Measurements from ENCODE around the gene ANKRD36C. TPM values are rescaled to one million over a fixed set of nuclear protein-coding genes. Genes with fewer than 3 reads are reported as not detected.
"Not testable (repeated sequence)": the region's sequence is repeated elsewhere in the genome, so short reads cannot be mapped to it uniquely, and the experiment has no call there.

The ANKRD36C gene
- total RNA-seq, 1 donor from 2014 or later: 37.6 TPM

GRCh38 chr2:95930740-95931139, 60.9 kb downstream of the ANKRD36C start:
- H3K9me3 Mint-ChIP-seq (ENCODE audit: unreplicated experiment); H3K4me1 Mint-ChIP-seq (ENCODE audit: unreplicated experiment); H3K36me3 Mint-ChIP-seq (ENCODE audit: low read depth, unreplicated experiment): not testable (repeated sequence)

GRCh38 chr2:95917007-95917406, 74.6 kb downstream of the ANKRD36C start:
- not testable (repeated sequence) for H3K27me3 Mint-ChIP-seq (ENCODE audit: unreplicated experiment); H3K4me3 Mint-ChIP-seq (ENCODE audit: unreplicated experiment); DNase-seq (ENCODE audit: low spot score); H3K27ac Mint-ChIP-seq (ENCODE audit: unreplicated experiment); H3K9me3 Mint-ChIP-seq (ENCODE audit: unreplicated experiment); H3K4me1 Mint-ChIP-seq (ENCODE audit: unreplicated experiment)
- peaks cover 12% of the 10 kb centered on the region for H3K36me3 Mint-ChIP-seq (ENCODE audit: low read depth, unreplicated experiment)

More at GRCh38 chr2:95930740-95931139, 60.9 kb downstream of the ANKRD36C start:
- not testable (repeated sequence) for DNase-seq (ENCODE audit: low spot score); H3K27ac Mint-ChIP-seq (ENCODE audit: unreplicated experiment); H3K27me3 Mint-ChIP-seq (ENCODE audit: unreplicated experiment); H3K4me3 Mint-ChIP-seq (ENCODE audit: unreplicated experiment)

- H3K36me3 Mint-ChIP-seq (ENCODE audit: low read depth, unreplicated experiment); H3K4me1 Mint-ChIP-seq (ENCODE audit: unreplicated experiment); H3K27me3 Mint-ChIP-seq (ENCODE audit: unreplicated experiment); DNase-seq (ENCODE audit: low spot score); H3K4me3 Mint-ChIP-seq (ENCODE audit: unreplicated experiment); H3K27ac Mint-ChIP-seq (ENCODE audit: unreplicated experiment); H3K9me3 Mint-ChIP-seq (ENCODE audit: unreplicated experiment): not testable (repeated sequence)
These were observed 76.5 kb downstream of the ANKRD36C start for GRCh38 chr2:95915131-95915530.

GRCh38 chr2:95911431-95911830, 80.2 kb downstream of the ANKRD36C start:
- not testable (repeated sequence) for DNase-seq (ENCODE audit: low spot score)

GRCh38 chr2:95894443-95894842, 97.2 kb downstream of the ANKRD36C start:
- not testable (repeated sequence) for H3K9me3 Mint-ChIP-seq (ENCODE audit: unreplicated experiment); H3K27me3 Mint-ChIP-seq (ENCODE audit: unreplicated experiment); H3K36me3 Mint-ChIP-seq (ENCODE audit: low read depth, unreplicated experiment); H3K27ac Mint-ChIP-seq (ENCODE audit: unreplicated experiment); H3K4me1 Mint-ChIP-seq (ENCODE audit: unreplicated experiment); H3K4me3 Mint-ChIP-seq (ENCODE audit: unreplicated experiment); DNase-seq (ENCODE audit: low spot score)

More at GRCh38 chr2:95911431-95911830, 80.2 kb downstream of the ANKRD36C start:
- not testable (repeated sequence) for H3K27me3 Mint-ChIP-seq (ENCODE audit: unreplicated experiment); H3K27ac Mint-ChIP-seq (ENCODE audit: unreplicated experiment); H3K36me3 Mint-ChIP-seq (ENCODE audit: low read depth, unreplicated experiment); H3K4me1 Mint-ChIP-seq (ENCODE audit: unreplicated experiment); H3K9me3 Mint-ChIP-seq (ENCODE audit: unreplicated experiment); H3K4me3 Mint-ChIP-seq (ENCODE audit: unreplicated experiment)

GRCh38 chr2:95867929-95868328, 123.7 kb downstream of the ANKRD36C start:
- H3K4me1 Mint-ChIP-seq (ENCODE audit: unreplicated experiment); H3K27me3 Mint-ChIP-seq (ENCODE audit: unreplicated experiment); H3K9me3 Mint-ChIP-seq (ENCODE audit: unreplicated experiment); H3K27ac Mint-ChIP-seq (ENCODE audit: unreplicated experiment); H3K4me3 Mint-ChIP-seq (ENCODE audit: unreplicated experiment); H3K36me3 Mint-ChIP-seq (ENCODE audit: low read depth, unreplicated experiment); DNase-seq (ENCODE audit: low spot score): not testable (repeated sequence)

- H3K27ac Mint-ChIP-seq (ENCODE audit: unreplicated experiment); DNase-seq (ENCODE audit: low spot score); H3K36me3 Mint-ChIP-seq (ENCODE audit: low read depth, unreplicated experiment); H3K4me1 Mint-ChIP-seq (ENCODE audit: unreplicated experiment); H3K9me3 Mint-ChIP-seq (ENCODE audit: unreplicated experiment); H3K27me3 Mint-ChIP-seq (ENCODE audit: unreplicated experiment); H3K4me3 Mint-ChIP-seq (ENCODE audit: unreplicated experiment): not testable (repeated sequence)
These were observed 124.5 kb downstream of the ANKRD36C start for GRCh38 chr2:95867047-95867677.

- H3K4me3 Mint-ChIP-seq (ENCODE audit: unreplicated experiment); H3K27me3 Mint-ChIP-seq (ENCODE audit: unreplicated experiment); H3K36me3 Mint-ChIP-seq (ENCODE audit: low read depth, unreplicated experiment); DNase-seq (ENCODE audit: low spot score); H3K27ac Mint-ChIP-seq (ENCODE audit: unreplicated experiment); H3K9me3 Mint-ChIP-seq (ENCODE audit: unreplicated experiment): not testable (repeated sequence)
- H3K4me1 Mint-ChIP-seq (ENCODE audit: unreplicated experiment): peaks cover 11% of the 10 kb centered on the region
These were observed 129.5 kb downstream of the ANKRD36C start for GRCh38 chr2:95862121-95862520.

- TF ChIP-seq CTCF (IDR thresholded peaks at IDR 0.05; ENCODE audit: unreplicated experiment): no peak
- no peaks in the 10 kb centered on the region for H3K9me3 Mint-ChIP-seq (ENCODE audit: unreplicated experiment)
- no peak overlapping the region for H3K27ac Mint-ChIP-seq (ENCODE audit: unreplicated experiment)
- no peaks in the 10 kb centered on the region for H3K27me3 Mint-ChIP-seq (ENCODE audit: unreplicated experiment)
- peaks cover 37% of the 10 kb centered on the region for H3K36me3 Mint-ChIP-seq (ENCODE audit: low read depth, unreplicated experiment)
- H3K4me3 Mint-ChIP-seq (ENCODE audit: unreplicated experiment): no peak overlapping the region
- H3K4me1 Mint-ChIP-seq (ENCODE audit: unreplicated experiment): no peaks in the 10 kb centered on the region
- no peak for DNase-seq (ENCODE audit: low spot score)
These were observed 155.5 kb downstream of the ANKRD36C start for GRCh38 chr2:95836151-95836550.

GRCh38 chr2:95834077-95835013, 157.3 kb downstream of the ANKRD36C start:
- not testable (repeated sequence) for H3K27ac Mint-ChIP-seq (ENCODE audit: unreplicated experiment); H3K27me3 Mint-ChIP-seq (ENCODE audit: unreplicated experiment); DNase-seq (ENCODE audit: low spot score); H3K4me1 Mint-ChIP-seq (ENCODE audit: unreplicated experiment); H3K9me3 Mint-ChIP-seq (ENCODE audit: unreplicated experiment)
- peak overlapping the region; percentile 21 for H3K4me3 Mint-ChIP-seq (ENCODE audit: unreplicated experiment)
- peaks cover 50% of the 10 kb centered on the region for H3K36me3 Mint-ChIP-seq (ENCODE audit: low read depth, unreplicated experiment)

GRCh38 chr2:95824218-95824617, 167.4 kb downstream of the ANKRD36C start:
- H3K36me3 Mint-ChIP-seq (ENCODE audit: low read depth, unreplicated experiment): peaks cover 52% of the 10 kb centered on the region
- not testable (repeated sequence) for H3K4me3 Mint-ChIP-seq (ENCODE audit: unreplicated experiment); H3K27ac Mint-ChIP-seq (ENCODE audit: unreplicated experiment); DNase-seq (ENCODE audit: low spot score); H3K4me1 Mint-ChIP-seq (ENCODE audit: unreplicated experiment)
- peaks cover 13% of the 10 kb centered on the region for H3K27me3 Mint-ChIP-seq (ENCODE audit: unreplicated experiment)
- H3K9me3 Mint-ChIP-seq (ENCODE audit: unreplicated experiment): peaks cover 23% of the 10 kb centered on the region
